ENCODE results near the gene CBFA2T3. TPM values are rescaled to one million over a fixed set of nuclear protein-coding genes. Genes with fewer than 3 reads are reported as not detected.

The CBFA2T3 gene
- polyA plus RNA-seq, 3 donors: 5.3 to 32.2 (median 6.2) TPM

- no peaks in the 10 kb centered on the region for H4K20me1 ChIP-seq (ENCODE audit: insufficient read depth, low read length)
- Mint-ChIP-seq H3K9me3 (peaks cover 9 to 31% (median 23%) of the 10 kb centered on the region in 7 donors), H3K27ac (no peak overlapping the region), H3K27me3 (ENCODE audit: low read depth in 3 of 3) (peaks cover 37 to 66% (median 41%) of the 10 kb centered on the region in 3 donors), H3K4me1 (peaks cover 15% of the 10 kb centered on the region), H3K4me3 (peak overlapping the region in 1 of 2 donors; percentile 77), H3K36me3 (peaks cover 0 to 4% of the 10 kb centered on the region in 2 donors)
- no peak for DNase-seq
- no peaks in the 10 kb centered on the region for H3K79me2 ChIP-seq (ENCODE audit: insufficient read depth, low read length)
- H3K36me3 ChIP-seq (replicated peaks in 1 of 2; ENCODE audit: control insufficient read depth in 1 of 2, insufficient read depth in 2 of 2, low read length in 2 of 2): no peaks in the 10 kb centered on the region
- no peak overlapping the region for H2AFZ ChIP-seq (ENCODE audit: insufficient read depth, low read depth, low read length, poor library complexity, severe bottlenecking)
- H3K4me2 ChIP-seq (replicated peaks; ENCODE audit: extremely low read depth, low read length, poor library complexity, severe bottlenecking): no peak overlapping the region
- WGBS (ENCODE audit: insufficient coverage): under 1% methylated on average over 24 of the region's 34 CpGs
- peaks cover 20 to 23% of the 10 kb centered on the region in 2 donors for H3K9me3 ChIP-seq (replicated peaks in 1 of 2; ENCODE audit: control insufficient read depth in 1 of 2, insufficient read depth in 1 of 2, low read length in 2 of 2)
- peaks cover 0 to 2% of the 10 kb centered on the region in 2 donors for H3K4me1 ChIP-seq (ENCODE audit: control insufficient read depth in 1 of 2, insufficient read depth in 2 of 2, low read length in 2 of 2)
- H3K27me3 ChIP-seq (ENCODE audit: control insufficient read depth in 2 of 2, insufficient read depth in 2 of 2, low read length in 2 of 2): peaks cover 9 to 35% of the 10 kb centered on the region in 2 donors
- no peak overlapping the region for H3K27ac ChIP-seq (ENCODE audit: low read depth in 1 of 2, low read length in 2 of 2)
- no peak overlapping the region for H3K9ac ChIP-seq (ENCODE audit: insufficient read depth, low read length, poor library complexity, severe bottlenecking)
- intact Hi-C loops (cut with micrococcal nuclease): no loop called here
- H3K4me3 ChIP-seq (replicated peaks in 1 of 3; ENCODE audit: low read depth in 2 of 3, low read length in 3 of 3): no peak overlapping the region
- TF ChIP-seq CTCF (IDR thresholded peaks at IDR 0.05): no peak
Measured at GRCh38 chr16:89004209-89004831, 27.3 kb upstream of the CBFA2T3 start.

- Histone ChIP-seq H3K9me3 (replicated peaks in 1 of 2; ENCODE audit: control insufficient read depth in 1 of 2, insufficient read depth in 1 of 2, low read length in 2 of 2) (peaks cover 21 to 28% of the 10 kb centered on the region in 2 donors), H3K27me3 (ENCODE audit: control insufficient read depth in 2 of 2, insufficient read depth in 2 of 2, low read length in 2 of 2) (peaks cover 9 to 35% of the 10 kb centered on the region in 2 donors), H3K79me2 (ENCODE audit: insufficient read depth, low read length) (no peaks in the 10 kb centered on the region), H3K9ac (ENCODE audit: insufficient read depth, low read length, poor library complexity, severe bottlenecking) (no peak overlapping the region), H4K20me1 (ENCODE audit: insufficient read depth, low read length) (no peaks in the 10 kb centered on the region), H3K4me2 (replicated peaks; ENCODE audit: extremely low read depth, low read length, poor library complexity, severe bottlenecking) (no peak overlapping the region), H3K36me3 (replicated peaks in 1 of 2; ENCODE audit: control insufficient read depth in 1 of 2, insufficient read depth in 2 of 2, low read length in 2 of 2) (no peaks in the 10 kb centered on the region), H2AFZ (ENCODE audit: insufficient read depth, low read depth, low read length, poor library complexity, severe bottlenecking) (no peak overlapping the region), H3K4me1 (ENCODE audit: control insufficient read depth in 1 of 2, insufficient read depth in 2 of 2, low read length in 2 of 2) (peaks cover 0 to 2% of the 10 kb centered on the region in 2 donors), H3K4me3 (replicated peaks in 1 of 3; ENCODE audit: low read depth in 2 of 3, low read length in 3 of 3) (no peak overlapping the region), H3K27ac (ENCODE audit: low read depth in 1 of 2, low read length in 2 of 2) (no peak overlapping the region)
- intact Hi-C loops (cut with micrococcal nuclease): no loop called here
- Mint-ChIP-seq H3K4me3 (peak overlapping the region in 1 of 2 donors; percentile 77), H3K27me3 (ENCODE audit: low read depth in 3 of 3) (peaks cover 37 to 66% (median 44%) of the 10 kb centered on the region in 3 donors), H3K36me3 (peaks cover 0 to 4% of the 10 kb centered on the region in 2 donors), H3K27ac (no peak overlapping the region), H3K9me3 (peaks cover 14 to 35% (median 27%) of the 10 kb centered on the region in 7 donors), H3K4me1 (peaks cover 15% of the 10 kb centered on the region)
- TF ChIP-seq CTCF (IDR thresholded peaks at IDR 0.05): no peak
- WGBS (ENCODE audit: insufficient coverage): no CpG with 5 or more reads among the region's 11 CpGs
- DNase-seq: no peak
Measured at GRCh38 chr16:89003831-89004208, 26.8 kb upstream of the CBFA2T3 start.

All from CD14-positive monocyte (primary cell).